HG03442 (cell line): ENCODE data around the gene BPIFB6.

Experiments
- ATAC-seq: cut with Tn5 transposase; IDR thresholded peaks from one replicate; pipeline ENCODE4 v1.9.1; 2021; ENCODE audit warnings: mild to moderate bottlenecking, moderate library complexity; ENCODE audit not compliant: unreplicated experiment

BPIFB6 gene

GRCh38 chr20:33082546-33082945, 51.1 kb downstream of the BPIFB6 start:
- no peak for ATAC-seq

GRCh38 chr20:33083544-33084340, 52.3 kb downstream of the BPIFB6 start:
- no peak for ATAC-seq

DNA sequence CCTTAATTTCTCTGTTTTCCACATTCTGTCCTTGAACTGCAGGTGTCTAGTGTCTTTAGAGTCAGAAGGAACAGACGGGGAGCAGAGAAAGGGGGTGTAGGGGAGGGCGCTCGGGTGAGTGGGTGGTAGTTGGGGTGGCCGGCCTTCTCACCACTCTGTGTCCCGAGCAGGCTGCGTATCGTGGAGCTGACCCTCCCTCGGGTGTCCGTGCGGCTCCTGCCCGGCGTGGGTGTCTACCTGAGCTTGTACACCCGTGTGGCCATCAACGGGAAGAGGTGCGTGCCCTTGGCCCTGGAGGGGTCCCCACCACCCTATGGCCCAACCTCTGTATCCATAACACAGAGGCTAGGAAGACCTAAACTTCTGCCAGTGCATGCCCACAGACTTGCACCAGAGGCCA, 53.3 kb downstream of the BPIFB6 start:
- no peak for ATAC-seq

GRCh38 chr20:33086052-33086722, 54.7 kb downstream of the BPIFB6 start:
- ATAC-seq: no peak

- no peak for ATAC-seq
These were observed 59.7 kb downstream of the BPIFB6 start for GRCh38 chr20:33091147-33091546.

DNA sequence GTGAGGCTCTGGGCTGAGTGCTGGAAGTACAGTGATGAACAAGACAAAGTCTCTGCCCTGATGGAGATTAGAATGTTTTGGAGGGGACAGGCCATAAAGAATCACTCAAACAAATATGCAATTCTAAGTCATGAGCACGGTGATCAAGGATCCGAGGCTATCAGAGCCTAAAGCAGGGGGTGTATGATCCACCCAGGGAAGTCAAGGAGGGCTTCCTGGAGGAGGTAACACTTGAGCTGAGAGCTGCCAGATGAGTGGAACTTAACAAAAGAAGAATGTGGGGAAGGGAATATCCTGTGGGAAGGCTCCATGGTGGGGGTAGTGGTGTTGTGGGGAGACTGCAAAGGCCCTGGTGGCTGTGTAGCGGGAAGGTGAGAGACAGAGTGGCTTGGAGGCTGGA, 60.2 kb downstream of the BPIFB6 start:
- no peak for ATAC-seq

DNA sequence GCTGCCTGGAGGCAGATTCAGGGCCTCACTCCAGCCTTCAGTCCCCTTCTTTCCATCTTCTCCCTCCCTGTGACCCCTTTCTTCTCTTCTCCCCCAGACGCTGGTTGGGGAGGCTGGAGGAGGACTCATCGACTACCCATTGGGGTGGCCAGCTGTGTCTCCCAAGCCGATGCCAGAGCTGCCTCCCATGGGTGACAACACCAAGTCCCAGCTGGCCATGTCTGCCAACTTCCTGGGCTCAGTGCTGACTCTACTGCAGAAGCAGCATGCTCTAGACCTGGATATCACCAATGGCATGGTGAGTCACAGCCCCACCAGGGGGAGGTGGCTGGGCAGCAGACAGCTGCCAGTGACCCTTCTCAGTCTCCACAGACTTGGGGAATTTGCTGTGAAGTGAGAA, 60.9 kb downstream of the BPIFB6 start:
- ATAC-seq: no peak

DNA sequence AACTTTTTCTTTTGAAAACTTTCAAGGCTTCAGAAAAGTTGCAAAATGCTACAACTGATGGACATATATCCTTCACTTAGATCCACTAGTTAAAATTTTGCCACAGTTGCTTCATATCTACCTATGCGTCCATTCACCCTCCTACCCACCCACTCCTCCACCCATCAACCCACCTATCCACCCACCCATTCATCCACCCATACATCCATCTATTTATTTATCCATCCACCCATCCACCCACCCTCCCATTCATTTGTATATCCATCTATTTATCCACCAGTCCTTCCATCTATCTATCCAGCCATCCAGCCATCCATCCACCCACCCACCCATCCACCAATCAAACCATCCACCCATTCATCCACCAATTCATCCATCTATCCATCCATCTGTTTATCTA, 61.6 kb downstream of the BPIFB6 start:
- ATAC-seq: no peak

DNA sequence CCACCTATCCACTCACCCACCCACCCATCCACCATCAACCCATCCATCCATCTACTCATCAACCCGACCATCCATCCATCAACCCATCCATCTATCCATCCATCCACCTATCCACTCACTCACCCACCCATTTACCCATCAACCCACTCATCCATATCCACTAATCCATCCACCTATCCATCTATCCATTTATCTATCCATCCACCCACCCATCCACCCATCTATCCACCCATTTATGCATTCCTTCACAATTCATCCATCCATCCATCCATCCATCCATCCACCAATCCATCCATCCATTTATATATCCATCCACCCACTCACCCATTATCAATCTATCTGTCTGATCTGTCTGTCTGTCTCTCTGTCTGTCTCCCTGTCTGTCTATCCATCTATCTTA, 62.1 kb downstream of the BPIFB6 start:
- no peak for ATAC-seq
